GM18502 (cell line): ENCODE results near the gene IL6ST.
A peak's percentile ranks its signal among the peaks of the same experiment; 100 is the strongest.

Experiments
- ATAC-seq: cut with Tn5 transposase; IDR thresholded peaks from one replicate; pipeline ENCODE4 v1.9.1; 2021; ENCODE audit warnings: mild to moderate bottlenecking; ENCODE audit not compliant: unreplicated experiment, poor library complexity

Gene IL6ST

DNA sequence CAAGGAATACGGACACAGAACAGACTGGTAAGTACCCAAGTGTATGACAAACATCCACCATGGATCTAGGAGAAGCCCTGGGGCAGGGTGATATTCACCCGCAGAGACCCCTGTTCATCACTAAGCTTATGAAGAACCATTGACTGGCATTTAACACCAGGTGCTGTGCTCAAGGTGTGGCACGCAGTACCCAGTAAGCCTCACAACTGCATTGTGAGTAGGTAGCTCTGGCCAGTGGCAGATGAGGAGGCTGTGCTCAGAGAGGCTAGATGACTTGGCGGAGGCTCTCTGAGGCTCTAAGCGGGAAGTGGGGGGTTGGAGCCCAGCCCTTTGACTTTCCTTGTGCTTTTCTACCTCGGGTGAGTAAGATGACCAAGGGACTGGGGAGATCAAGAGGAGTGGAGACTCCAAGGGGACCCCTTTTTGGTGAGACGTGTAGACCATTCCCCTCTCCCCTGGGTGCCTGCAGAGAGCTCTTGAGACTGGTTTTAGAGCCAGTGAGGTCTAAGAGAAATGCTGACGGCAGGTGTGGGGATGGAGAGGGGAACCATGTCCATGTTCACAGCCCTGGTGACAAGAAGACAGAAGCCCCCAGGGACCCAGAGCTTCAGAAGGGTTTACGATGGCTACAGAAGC is 70.8 kb downstream of the IL6ST start:
- no peak for ATAC-seq

DNA sequence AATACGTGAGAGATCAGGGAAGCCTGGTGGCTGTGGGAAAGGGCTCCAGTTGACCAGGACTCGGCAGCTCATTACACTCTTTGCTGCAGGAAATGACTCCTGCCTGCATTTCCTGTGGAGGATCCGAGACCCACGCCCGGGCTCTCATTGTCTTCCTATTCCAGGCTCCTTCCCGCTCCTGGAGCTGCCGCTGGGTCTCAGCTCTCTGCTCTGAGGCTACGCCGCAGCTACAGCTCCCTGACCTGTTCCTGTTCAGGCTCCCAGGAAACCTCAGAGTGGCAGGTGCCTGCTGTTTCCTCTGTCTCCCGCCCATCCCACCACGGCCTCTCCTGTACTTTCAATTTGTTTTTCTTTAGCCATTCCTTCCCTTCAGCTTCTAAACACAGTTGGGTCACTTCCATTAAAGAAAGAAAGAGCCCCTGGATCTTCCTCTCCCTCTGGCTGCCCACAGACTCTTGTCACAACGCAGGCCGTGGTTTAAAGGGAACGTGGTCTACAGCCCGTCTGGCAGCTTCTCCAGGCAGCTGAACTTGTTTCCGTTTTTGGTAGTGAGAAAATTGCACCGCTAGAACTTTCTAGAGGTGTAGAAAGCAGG is 71.5 kb downstream of the IL6ST start:
- peak; percentile 50 for ATAC-seq

DNA sequence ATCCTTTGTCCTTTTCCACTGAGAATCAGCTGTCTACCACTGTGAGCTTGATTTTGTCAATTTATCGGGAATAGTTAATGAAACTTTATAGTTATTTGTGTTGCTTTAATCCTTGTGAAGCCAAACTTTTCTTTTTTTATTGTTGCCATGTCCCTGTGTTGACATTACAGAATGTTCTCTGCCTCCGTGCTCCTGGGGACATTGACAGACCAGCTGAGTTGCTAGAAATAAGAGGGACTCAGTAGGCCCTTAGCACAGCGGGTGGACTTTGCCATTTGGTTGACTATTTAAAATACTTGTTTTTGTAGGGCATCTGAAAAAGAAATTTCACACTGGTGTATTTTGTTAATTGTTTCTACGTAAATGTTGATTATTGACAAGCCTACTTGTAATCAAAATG is 73.1 kb downstream of the IL6ST start:
- ATAC-seq = no peak

DNA sequence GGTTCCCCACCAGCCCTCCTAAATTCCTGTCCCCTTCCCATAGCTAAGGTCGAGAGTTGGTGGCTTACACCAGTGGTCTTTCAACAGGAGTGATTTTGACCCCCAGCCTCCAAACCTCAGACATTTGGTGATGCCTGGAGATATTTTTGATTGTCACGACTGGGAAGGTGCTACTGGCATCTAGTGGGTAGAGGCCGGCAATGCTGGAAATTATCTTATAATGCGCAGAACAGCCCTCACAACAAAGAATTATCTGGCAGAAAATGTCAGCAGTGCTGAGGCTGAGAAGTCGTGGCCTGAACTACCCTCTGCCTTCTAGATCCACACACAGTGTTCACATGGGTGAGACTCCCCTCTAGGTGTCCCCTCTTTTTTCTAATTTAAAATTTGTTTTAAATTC is 74.0 kb downstream of the IL6ST start:
- no peak for ATAC-seq

DNA sequence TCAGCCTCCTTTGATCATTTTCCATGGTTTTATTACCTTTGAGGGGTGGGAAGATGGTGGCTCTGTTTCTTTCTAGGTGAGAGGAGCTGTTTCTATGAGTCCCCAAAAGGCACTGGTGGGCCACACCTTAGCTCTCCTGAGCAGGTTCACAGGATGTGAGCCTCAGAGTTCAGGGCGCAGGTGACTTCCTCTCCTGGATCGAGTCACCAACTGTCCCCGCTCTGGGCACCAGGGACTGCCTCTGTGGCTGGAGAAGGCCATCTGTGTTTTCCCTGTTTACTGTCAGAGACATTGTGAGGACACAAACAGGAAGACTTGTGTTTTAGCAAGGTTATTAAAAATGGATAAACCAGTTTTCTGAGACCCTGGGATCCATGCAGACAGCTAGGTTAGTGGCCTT is 75.1 kb downstream of the IL6ST start:
- ATAC-seq = no peak

DNA sequence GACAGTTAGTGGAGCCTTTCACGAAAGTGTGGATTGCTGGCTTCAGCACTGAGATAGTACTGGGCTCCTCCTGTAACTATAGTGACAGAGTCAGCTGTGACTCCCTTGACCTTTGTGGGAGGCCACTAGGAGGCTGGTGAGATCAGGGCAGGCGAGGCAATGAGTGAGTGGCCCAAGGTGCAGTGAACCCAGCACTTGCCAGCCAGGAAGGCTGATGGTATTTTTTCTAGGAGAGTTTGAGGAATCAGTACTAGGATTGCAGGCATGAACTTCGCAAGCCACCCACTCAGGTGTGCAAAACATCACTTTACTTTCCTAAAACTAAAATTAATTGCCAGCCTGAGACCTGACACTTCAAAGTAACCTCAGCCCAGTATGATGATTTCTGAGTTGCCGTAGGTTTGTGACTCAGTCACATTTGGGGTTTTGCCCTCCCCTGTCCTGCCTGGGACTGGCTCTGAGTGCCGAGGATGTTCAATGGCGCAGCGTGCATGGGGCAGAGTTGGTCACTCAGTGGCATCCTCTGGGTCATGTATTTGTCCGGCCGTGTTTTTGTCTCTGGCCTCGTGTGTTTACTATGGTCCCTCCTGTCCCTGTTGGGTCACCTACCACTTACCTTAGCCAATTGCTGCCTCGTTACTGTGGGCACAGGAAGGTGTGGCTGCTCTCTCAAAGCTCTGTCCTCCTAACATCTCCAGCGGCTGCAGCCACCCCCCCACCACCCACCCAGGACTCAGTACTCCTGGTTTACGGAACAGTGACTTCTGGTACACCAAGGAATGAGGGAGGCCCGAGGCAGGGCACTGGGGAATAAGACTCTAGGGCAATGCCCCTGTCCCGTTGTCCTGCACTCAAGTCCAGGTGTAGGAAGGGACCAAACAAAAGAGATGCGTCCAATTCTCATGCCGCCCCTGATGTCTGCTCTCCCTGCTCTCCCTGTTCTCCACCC is 76.4 kb downstream of the IL6ST start:
- no peak for ATAC-seq

DNA sequence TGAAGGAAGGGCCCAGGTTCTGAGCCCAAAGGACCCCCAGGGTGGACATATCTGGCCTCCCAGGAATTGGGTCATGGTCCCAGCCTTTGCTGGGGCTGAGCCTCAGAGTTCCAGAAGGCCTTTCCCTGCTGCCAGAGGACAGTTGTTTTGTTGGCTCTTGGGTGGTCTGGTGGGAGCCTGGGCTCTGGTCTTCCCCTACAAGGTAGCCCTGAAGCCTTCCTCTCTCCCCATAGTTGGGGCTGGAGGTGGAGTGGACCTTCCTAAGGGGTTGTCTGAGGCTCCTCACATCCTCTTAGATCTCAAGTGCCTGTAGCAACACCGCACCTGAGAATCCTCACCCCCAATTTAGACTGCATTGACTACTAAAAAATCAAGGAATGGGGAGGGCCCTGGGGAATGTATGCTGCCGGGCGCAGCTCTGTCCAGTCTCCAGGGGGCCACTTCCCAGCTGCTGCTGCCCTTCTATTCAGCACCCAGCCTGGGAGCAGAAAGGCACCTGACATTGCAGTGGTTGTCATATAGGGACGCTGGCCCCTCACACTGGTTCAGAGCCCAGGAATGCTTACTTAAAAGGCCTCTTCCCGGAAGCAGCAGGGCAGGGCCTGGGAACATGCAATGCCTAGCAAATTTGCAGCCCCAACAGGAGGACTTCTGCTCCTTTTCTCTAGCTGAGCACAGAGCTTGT is 77.2 kb downstream of the IL6ST start:
- no peak for ATAC-seq

DNA sequence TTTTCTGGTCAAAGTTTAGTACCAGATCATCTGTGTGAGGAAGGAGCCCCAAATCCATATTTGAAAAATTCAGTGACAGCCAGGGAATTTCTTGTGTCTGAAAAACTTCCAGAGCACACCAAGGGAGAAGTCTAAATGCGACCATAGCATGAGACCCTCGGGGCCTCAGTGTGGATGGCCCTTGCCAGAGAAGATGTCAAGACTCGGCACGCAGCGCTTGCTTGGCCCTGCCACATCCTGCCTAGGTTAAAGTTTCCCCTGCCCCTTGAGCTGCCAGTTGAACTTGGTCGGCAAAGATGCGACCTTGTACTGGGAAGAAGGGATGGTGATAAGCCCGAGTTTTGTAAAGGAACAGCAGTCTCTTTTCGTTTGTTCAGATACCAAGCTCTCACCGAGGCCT is 77.8 kb downstream of the IL6ST start:
- no peak for ATAC-seq

DNA sequence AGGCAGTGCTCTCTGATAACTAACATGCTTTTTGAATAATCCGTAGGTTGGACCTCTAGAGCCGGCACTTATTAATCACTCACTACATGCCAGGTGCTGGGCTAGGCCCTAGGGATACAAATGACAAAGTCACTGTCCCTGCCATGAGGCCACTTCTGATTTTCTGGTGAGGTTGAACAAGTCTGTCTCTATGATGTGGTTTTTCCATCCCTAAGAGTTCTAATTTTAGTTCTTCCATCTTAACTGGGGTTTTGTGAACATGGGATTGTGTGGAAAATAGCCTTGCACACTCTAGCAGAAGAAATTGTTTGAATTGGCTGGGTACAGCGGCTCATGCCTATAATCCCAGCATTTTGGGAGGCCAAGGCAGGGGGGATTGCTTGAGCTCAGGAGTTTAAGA is 79.0 kb downstream of the IL6ST start:
- no peak for ATAC-seq

DNA sequence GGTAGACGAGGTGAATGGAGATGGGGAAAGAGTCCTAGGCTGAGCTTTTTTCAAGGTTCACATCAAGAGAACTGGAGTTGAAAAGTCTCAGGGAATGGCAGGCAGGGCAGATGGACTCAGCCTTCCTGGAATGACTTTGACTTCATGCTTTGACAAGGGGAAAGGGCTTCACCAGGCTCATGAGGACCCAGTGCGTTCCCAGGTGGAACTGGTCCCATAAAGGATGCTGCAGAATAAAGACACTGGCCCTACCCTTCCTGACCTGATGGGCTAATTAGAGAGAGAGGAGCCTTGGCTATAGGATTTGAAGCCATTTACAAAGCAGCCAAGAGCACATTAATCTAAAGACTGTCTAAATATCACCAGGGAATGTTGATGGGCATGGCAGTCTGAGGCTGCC is 79.8 kb downstream of the IL6ST start:
- no peak for ATAC-seq

DNA sequence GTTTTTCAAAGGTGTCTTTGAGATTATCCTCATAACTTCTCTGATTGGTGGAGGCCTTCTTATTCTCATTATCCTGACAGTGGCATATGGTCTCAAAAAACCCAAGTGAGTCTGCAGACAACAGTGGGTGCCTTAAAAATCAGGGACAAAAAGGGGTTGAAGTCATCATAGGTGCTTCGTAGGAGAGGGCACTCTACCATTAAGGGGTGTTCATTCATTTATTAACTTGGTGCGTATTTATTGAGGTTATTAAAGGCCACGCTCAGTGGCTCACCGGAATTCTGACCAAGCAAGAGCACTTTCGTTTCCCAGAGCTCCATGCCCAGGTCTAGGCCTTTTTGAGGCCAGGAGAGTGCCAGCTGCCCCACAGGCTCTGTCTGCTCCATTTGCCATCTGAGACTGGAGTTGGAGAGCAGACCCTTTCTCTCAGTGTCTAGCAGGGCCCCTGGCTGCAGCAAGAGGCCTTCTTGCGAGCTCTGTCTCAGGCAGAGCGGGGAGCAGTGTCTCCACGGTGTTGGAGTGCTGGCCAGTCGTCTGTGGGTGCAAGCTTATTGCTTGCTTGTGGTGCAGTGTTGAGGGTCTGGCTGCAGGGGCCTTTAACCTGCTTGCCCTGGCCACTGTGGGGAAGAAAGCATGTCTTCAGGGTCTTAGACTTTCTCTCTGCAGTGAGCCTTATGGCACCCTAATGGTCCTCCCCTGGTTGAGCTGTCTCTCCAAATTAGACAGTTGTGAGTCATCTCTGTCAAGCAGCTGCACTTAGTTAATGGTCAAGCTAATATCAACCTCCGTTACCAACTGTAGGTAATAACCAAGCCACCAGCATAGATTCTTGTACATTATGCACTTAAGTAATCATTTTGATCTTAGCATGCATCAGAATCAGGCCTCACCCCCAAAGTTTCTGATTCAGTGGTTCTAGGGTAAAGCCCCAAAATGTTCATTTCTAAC is 81.0 kb downstream of the IL6ST start:
- peak; percentile 88 for ATAC-seq

DNA sequence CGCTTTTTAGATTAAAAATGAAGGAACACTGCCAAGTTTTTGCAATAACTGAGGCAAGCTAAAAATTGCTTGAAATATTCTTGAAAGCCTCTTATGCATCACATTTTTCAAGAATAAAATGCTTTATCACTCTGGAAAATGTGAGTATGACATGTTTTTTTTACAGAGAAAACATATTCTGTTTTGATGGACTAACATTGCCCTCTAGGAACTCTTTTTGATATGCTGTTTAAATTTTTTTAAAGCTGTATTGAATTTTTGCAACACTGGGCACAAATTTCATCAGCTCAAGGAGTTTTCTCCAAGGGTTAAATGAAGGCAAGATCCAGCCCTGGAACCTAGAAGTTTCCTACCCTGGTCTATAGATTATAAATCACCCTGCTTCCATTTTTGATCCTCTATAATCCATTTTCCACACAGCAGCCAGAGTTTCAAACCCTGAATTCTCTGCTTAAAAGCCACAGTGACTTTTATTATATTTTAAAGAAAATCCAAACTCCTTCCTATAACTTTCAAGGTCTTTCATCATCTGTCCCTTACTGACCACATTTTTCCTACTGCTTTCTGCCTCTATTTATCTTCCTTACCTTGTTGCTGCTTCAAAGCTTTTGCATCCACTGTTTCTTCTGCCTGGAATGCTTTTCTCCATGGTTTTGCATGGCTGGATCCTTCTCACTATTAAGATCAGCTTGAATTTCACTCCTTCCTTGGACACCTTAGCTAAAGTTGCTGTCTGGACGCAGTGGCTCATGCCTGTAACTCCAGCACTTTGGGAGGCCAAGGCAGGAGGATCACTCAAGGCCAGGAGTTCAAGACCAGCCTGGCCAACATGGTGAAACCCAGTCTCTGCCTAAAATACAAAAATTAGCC is 82.7 kb downstream of the IL6ST start:
- no peak for ATAC-seq

DNA sequence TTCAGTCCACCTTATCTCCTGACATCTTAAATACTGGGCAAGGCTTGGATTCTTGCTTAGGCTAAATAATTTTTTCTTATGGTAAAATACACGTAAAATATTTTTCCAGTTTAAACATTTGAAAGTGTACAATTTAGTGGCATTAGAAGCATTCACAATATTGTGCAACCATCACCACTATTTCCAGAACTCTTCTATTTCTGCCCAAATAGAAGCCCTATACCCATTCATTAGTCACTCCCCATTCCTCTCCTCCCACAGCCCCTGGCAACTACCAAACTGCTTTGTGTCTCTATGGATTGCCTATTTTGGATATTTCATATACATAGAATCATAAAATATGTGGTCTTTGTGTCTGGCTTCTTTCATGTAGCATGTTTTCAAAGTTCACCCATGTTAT is 86.0 kb downstream of the IL6ST start:
- no peak for ATAC-seq

DNA sequence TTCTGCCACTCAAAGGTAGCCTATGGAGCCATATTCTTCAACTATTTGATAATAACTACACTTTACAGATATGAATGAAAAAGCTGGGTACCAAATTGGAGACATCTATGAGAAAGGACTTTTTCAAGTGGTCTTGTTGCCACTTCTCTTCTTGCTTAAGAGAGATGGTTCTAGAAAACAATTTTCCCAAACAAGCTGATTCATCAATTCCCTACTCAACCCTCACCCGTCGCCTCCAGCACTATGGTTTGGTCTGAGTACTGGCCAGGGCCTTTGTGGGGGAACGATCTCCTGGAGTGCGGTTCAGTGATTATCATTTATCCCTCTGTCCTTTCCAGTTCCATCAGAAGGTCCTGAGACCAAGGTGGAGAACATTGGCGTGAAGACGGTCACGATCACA is 86.8 kb downstream of the IL6ST start:
- ATAC-seq = no peak

DNA sequence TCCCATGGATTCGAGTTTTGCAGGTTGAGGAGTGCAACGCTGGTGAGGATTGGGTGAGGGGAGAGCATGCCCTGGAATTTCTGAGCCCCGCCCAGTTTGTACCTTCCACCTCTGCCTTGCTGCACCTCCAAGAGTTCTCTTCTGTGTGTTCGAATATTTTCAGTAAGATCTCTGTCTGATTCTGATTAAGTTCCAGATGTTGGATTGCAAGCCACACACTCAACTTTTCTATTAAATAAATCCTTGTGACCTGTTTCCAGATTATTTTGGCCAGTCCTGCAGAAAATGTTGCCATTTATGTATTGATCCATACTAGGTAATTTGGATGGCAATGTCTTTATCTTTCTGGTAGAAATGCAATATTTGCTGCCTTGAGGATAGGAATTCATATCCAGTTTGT is 89.5 kb downstream of the IL6ST start:
- no peak for ATAC-seq

DNA sequence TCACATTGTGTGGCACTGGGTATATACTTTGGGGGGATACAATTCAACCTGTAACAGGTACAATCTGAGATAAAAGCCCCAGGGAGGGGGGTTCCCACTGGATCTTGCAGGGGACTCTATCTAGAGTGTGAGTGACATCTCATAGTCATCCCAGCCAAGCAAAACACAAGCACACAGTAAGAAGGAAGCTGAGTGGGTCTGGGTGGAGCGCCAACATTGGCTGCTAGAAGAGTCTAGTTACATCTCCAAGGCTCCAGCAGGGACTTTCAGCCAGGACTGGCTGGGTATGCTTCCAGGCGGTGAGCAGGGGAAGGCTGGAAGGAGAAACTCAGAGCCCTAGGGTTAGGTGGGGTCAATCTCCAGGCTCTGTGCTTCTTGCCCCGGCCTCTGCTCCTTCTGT is 90.6 kb downstream of the IL6ST start:
- no peak for ATAC-seq

DNA sequence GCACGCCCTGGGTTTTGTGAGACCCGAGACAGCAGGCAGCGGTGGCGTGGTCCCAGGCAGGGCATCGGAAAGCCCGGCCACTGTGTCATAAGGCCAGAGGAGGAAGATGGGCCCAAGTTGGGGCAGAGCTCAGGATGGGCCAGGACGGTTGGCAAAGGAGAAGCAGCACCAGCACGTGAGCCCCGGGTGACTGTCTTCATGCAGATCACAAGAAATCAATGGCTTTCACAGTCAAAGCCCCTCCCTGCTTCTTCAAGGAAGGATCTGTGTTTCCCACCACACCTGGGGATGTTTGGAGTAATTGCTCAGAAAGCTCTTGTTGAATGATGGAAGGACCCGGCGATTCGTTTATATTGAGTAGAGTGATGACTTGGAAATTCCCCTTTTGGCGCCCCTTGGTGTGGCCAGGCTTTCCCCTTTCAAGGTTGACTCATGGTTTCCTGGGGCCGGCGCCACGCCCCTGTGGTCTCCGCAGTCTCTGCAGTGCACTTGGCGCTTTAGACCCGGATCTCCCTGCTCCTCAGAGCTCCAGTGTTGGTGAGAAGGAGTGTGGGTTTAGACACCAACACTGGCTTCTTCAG is 91.6 kb downstream of the IL6ST start:
- ATAC-seq = peak; percentile 92

DNA sequence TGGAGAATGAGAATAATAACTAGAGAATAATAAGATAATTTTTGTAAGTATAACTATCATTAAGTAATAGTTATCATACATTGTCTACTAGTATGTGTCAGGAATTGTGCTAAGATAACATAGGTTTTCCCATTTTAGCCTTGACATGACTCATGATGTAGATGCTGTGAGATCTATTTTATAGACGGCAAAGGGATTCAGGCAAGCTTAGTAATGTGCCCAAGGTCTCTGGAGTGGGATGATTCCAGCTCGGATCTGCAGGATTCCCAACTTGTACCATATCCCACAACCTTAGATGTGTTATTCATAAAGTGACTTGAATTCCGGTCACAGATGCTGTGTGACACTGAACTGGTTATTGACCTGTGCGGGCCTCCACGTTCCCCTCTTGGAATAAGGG is 92.1 kb downstream of the IL6ST start:
- ATAC-seq = no peak

DNA sequence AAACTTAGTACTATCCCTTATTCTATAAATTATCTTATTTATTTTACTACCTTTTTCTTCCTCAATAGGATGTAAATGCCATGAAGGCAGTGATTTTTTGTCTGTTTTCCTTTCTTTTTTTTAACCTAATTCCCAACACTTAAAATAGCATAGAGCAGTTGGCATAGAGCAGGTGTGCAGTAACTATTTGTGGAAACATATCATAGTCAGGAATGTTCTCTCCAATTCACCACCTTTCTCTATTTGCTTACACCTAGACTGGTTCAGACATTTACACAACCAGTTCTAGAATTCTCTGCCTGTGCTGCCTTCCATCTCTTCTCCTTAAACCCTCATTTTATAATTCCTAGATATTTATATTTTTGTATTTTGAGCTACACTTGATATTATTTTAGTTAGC is 94.0 kb downstream of the IL6ST start:
- ATAC-seq = no peak
